Measurements from ENCODE around the gene NTM.
"Not testable (repeated sequence)": the region's sequence is repeated elsewhere in the genome, so short reads cannot be mapped to it uniquely, and the experiment has no call there.

GRCh38 chr11:132319419-132319818, 949.0 kb downstream of the NTM start:
- not testable (repeated sequence) for TF ChIP-seq CTCF, POLR2A (IDR thresholded peaks at IDR 0.05)

All from adrenal gland (tissue), 5 donors.